SK-N-SH (cell line): Measurements from ENCODE around the gene ERICH6. TPM values are rescaled to one million over a fixed set of nuclear protein-coding genes. Genes with fewer than 3 reads are reported as not detected.

Experiments
- CTCF ChIA-PET: fragments of 300-600, 350-600 bp; formaldehyde crosslinking; extraction: SDS; loops from one replicate; lab custom pipeline; 2021; lab: Yijun Ruan, JAX
- POLR2A ChIA-PET: fragments of 350-600 bp; sonication (Branson Sonifier 250); formaldehyde crosslinking; extraction: SDS; loops from one replicate; lab custom pipeline; 2020; ENCODE audit warnings: antibody characterized with exemption, inconsistent platforms; lab: Yijun Ruan, JAX
- DNase-seq: peaks from one replicate; pipeline ENCODE4 v3.0.0; 2012
- H2AFZ ChIP-seq: fragments of 200-600 bp; sonication (generic); 2 replicates; pipeline ENCODE4 v1.8.1; 2016; ENCODE audit warnings: antibody characterized with exemption, mild to moderate bottlenecking, low read depth
- H3F3A ChIP-seq: fragments of 200-600 bp; sonication (generic); replicated peaks from 2 replicates; pipeline ENCODE3; 2016; ENCODE audit warnings: antibody characterized with exemption, mild to moderate bottlenecking; ENCODE audit not compliant: insufficient read depth
- H3K27ac ChIP-seq, 2 experiments: fragments of 200-500 bp in 1 of 2; fragments of 200-600 bp in 1 of 2; sonication (Bioruptor generic) in 1 of 2; sonication (generic), shearing (Covaris generic) in 1 of 2; 2 replicates each; pipeline versions ENCODE4 v1.5.1 to v1.6.1; 2014 to 2016; ENCODE audit warnings: low read depth in 2 of 2, inconsistent platforms in 1 of 2, low read length in 1 of 2, mild to moderate bottlenecking in 1 of 2, mixed read lengths in 1 of 2
- H3K27me3 ChIP-seq: fragments of 200-600 bp; sonication (generic), shearing (Covaris generic); 2 replicates; pipeline ENCODE4 v1.6.1; 2016; ENCODE audit warnings: mixed run types; ENCODE audit not compliant: insufficient read depth
- H3K36me3 ChIP-seq, 2 experiments: fragments of 200-500 bp in 1 of 2; fragments of 200-600 bp in 1 of 2; sonication (Bioruptor generic) in 1 of 2; sonication (generic) in 1 of 2; replicated peaks in 1 of 2; 2 replicates each; pipeline versions ENCODE3 to v1.5.1; 2014 to 2016; ENCODE audit warnings: low read length in 1 of 2, mild to moderate bottlenecking in 1 of 2; ENCODE audit not compliant: insufficient read depth in 2 of 2, control insufficient read depth in 1 of 2
- H3K4me1 ChIP-seq, 2 experiments: fragments of 200-500 bp in 1 of 2; fragments of 200-600 bp in 1 of 2; sonication (Bioruptor generic) in 1 of 2; sonication (generic), shearing (Covaris generic) in 1 of 2; 2 replicates each; pipeline versions ENCODE4 v1.5.1 to v1.6.1; 2014 to 2016; ENCODE audit warnings: low read depth in 1 of 2, low read length in 1 of 2, mixed run types in 1 of 2; ENCODE audit not compliant: insufficient read depth in 2 of 2, control insufficient read depth in 1 of 2
- H3K4me2 ChIP-seq: fragments of 200-600 bp; sonication (generic), shearing (Covaris generic); 2 replicates; pipeline ENCODE4 v1.6.1; 2017; ENCODE audit warnings: mixed run types
- H3K4me3 ChIP-seq, 2 experiments: fragments of 200-500 bp in 1 of 2; fragments of 200-600 bp in 1 of 2; sonication (Bioruptor generic) in 1 of 2; sonication (generic), shearing (Covaris generic) in 1 of 2; 2 replicates each; pipeline versions ENCODE4 v1.5.1 to v1.8.1; 2014 to 2016; ENCODE audit warnings: low read depth in 2 of 2, inconsistent platforms in 1 of 2, low read length in 1 of 2, mild to moderate bottlenecking in 1 of 2, mixed read lengths in 1 of 2, moderate library complexity in 1 of 2
- H3K79me2 ChIP-seq: fragments of 200-600 bp; sonication (generic); 2 replicates; pipeline ENCODE4 v1.8.1; 2017; ENCODE audit warnings: mild to moderate bottlenecking; ENCODE audit not compliant: insufficient read depth
- H3K9ac ChIP-seq: fragments of 200-600 bp; sonication (generic); 2 replicates; pipeline ENCODE4 v1.6.1; 2017; ENCODE audit warnings: mixed run types
- H3K9me2 ChIP-seq: fragments of 200-600 bp; sonication (generic); 2 replicates; pipeline ENCODE4 v1.6.1; 2017; ENCODE audit warnings: mixed run types
- H3K9me3 ChIP-seq: fragments of 200-600 bp; sonication (generic); 2 replicates; pipeline ENCODE4 v1.6.1; 2017; ENCODE audit warnings: mixed run types, mild to moderate bottlenecking, moderate library complexity
- H4K20me1 ChIP-seq: fragments of 200-600 bp; sonication (generic); 2 replicates; pipeline ENCODE4 v1.6.1; 2017; ENCODE audit warnings: mild to moderate bottlenecking, mixed run types; ENCODE audit not compliant: insufficient read depth
- CHD2 ChIP-seq: fragments of 150-350 bp; IDR thresholded peaks from 2 replicates; pipeline ENCODE4 v1.6.1; 2018; ENCODE audit warnings: low read length; ENCODE audit not compliant: partially characterized antibody
- ELF1 ChIP-seq: IDR thresholded peaks from 2 replicates; pipeline ENCODE4 v1.4.0; 2012
- EP300 ChIP-seq, 2 experiments: IDR thresholded peaks; 2 replicates each; pipeline versions ENCODE4 v1.4.0 to v1.6.1; 2012; ENCODE audit warnings: borderline replicate concordance in 1 of 2, low read depth in 1 of 2, low read length in 1 of 2
- FOXJ3 ChIP-seq: sonication (generic); formaldehyde crosslinking; IDR thresholded peaks from 2 replicates; pipeline ENCODE4 v1.5.1; 2020; ENCODE audit warnings: mild to moderate bottlenecking, missing genetic modification reagents
- FOXM1 ChIP-seq: IDR thresholded peaks from 2 replicates; pipeline ENCODE4 v1.4.0; 2012; ENCODE audit warnings: low read depth, mild to moderate bottlenecking
- GABPA ChIP-seq: IDR thresholded peaks from 2 replicates; pipeline ENCODE4 v1.4.0; 2012; ENCODE audit warnings: low read depth, mild to moderate bottlenecking
- GATA2 ChIP-seq: sonication (generic); formaldehyde crosslinking; IDR thresholded peaks from 2 replicates; pipeline ENCODE4 v1.5.0; 2020; ENCODE audit warnings: mild to moderate bottlenecking, missing genetic modification reagents
- MEF2A ChIP-seq: IDR thresholded peaks from 2 replicates; pipeline ENCODE4 v1.4.0; 2012; ENCODE audit warnings: low read depth, borderline replicate concordance
- MXI1 ChIP-seq: IDR thresholded peaks from 2 replicates; pipeline ENCODE4 v1.6.1; 2012; ENCODE audit warnings: mild to moderate bottlenecking, low read depth, low read length, improper control_type of control experiment
- NRF1 ChIP-seq: IDR thresholded peaks from 2 replicates; pipeline ENCODE4 v1.6.1; 2012; ENCODE audit warnings: low read depth, mild to moderate bottlenecking, low read length
- POLR2AphosphoS5 ChIP-seq: IDR thresholded peaks from 2 replicates; pipeline ENCODE4 v1.6.1; 2012; ENCODE audit warnings: low read depth, low read length
- RAD21 ChIP-seq: IDR thresholded peaks from 2 replicates; pipeline ENCODE4 v1.6.1; 2012; ENCODE audit warnings: mild to moderate bottlenecking, low read length
- RCOR1 ChIP-seq: fragments of 150-350 bp; IDR thresholded peaks from 2 replicates; pipeline ENCODE4 v1.6.1; 2017; ENCODE audit warnings: antibody characterized with exemption, low read length
- RFX5 ChIP-seq: IDR thresholded peaks from 2 replicates; pipeline ENCODE4 v1.6.1; 2012; ENCODE audit warnings: mild to moderate bottlenecking, improper control_type of control experiment, low read length
- SIN3A ChIP-seq: IDR thresholded peaks from 2 replicates; pipeline ENCODE4 v1.6.1; 2012; ENCODE audit warnings: low read depth, mild to moderate bottlenecking, low read length, moderate library complexity, borderline replicate concordance
- TEAD4 ChIP-seq: IDR thresholded peaks from 2 replicates; pipeline ENCODE4 v1.4.0; 2012; ENCODE audit warnings: mild to moderate bottlenecking, borderline replicate concordance; ENCODE audit not compliant: insufficient read depth
- YY1 ChIP-seq: IDR thresholded peaks from 2 replicates; pipeline ENCODE4 v1.4.0; 2012; ENCODE audit warnings: low read depth, mild to moderate bottlenecking
- WGBS: methylation state at CpG from one replicate; pipeline ENCODE4 v1.1.6; 2017; ENCODE audit warnings: low lambda C conversion rate; 5-methylcytosine and 5-hydroxymethylcytosine counted together
- polyA plus RNA-seq, 3 experiments: library from polyadenylated mRNA; depleted of rRNA; stranded (reverse); fragments of >200 nt; gene quantifications; 2 replicates each; pipeline ENCODE4 v1.2.3, GENCODE V29; 2012
- TF ChIP-seq, protein P1 (sequence below): IDR thresholded peaks from 2 replicates; pipeline ENCODE4 v1.4.0; 2012; ENCODE audit warnings: low read depth
- TF ChIP-seq, protein P2 (sequence below): IDR thresholded peaks from 2 replicates; pipeline ENCODE4 v1.4.0; 2012; ENCODE audit warnings: low read depth, borderline replicate concordance
- TF ChIP-seq, protein P3 (sequence below): fragments of 150-350 bp; IDR thresholded peaks from 2 replicates; pipeline ENCODE4 v1.6.1; 2016; ENCODE audit warnings: mild to moderate bottlenecking, low read depth, low read length
- TF ChIP-seq, protein P4 (sequence below): IDR thresholded peaks from 2 replicates; pipeline ENCODE4 v1.4.0; 2012; ENCODE audit warnings: low read depth, borderline replicate concordance

ERICH6 gene
- polyA plus RNA-seq, 1 of the 3 experiments (the other 2 are of a cell fraction) = 0.08 TPM

DNA sequence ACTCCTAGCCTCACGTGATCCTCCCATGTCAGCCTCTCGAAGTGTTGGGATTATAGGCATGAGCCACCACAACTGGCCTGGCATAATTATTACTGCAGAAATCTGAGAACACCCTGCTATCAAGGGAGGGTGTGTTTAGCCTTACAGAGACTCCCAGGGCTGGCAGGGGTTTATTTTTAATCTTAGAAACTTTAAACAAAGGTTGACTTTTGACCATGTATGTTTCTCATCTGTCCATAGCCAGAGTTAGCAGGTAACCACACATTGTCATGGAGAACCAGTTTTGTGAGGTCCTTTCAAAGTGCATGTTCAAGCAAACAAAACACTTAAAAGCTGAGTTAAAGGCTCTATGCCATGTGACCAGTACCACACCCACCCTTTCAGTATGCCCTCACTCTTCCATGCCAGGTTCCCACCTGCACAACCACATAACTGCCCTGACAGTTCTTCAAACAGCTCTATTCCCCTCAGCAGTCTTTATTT lies 48.1 kb upstream of the ERICH6 start:
- H4K20me1 ChIP-seq = peaks cover 28% of the 10 kb centered on the region
- POLR2A ChIA-PET = interaction anchor here (2.5 kb wide), 1 partner anchor 10 kb away, joined by 6 read pairs; no protein-coding TSS in a partner anchor
- WGBS = 96% methylated on average over 2 of the region's 2 CpGs

DNA sequence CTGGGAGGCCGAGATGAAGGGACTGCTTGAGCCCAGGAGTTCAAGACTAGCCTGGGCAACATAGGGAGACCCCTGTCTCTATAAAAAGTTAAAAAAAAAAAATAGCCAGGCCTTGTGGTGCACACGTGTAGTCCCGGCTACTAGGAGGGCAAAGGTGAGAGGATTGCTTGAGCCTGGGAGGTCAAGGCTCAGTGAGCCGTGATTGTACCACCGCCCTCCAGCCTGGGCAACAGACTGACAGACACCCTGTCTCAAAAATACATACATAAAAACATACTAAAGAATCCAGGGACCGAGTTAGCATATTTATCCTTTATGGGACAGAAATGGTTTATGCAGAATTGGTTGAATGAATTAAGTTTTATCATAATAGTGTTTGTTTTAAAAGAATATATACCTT lies 45.5 kb upstream of the ERICH6 start:
- H3K4me3 ChIP-seq = no peak overlapping the region
- no peaks in the 10 kb centered on the region for H3K9me3 ChIP-seq
- H4K20me1 ChIP-seq = peaks cover 31% of the 10 kb centered on the region
- H3K9ac ChIP-seq = no peak overlapping the region
- H3K79me2 ChIP-seq = peaks cover 98% of the 10 kb centered on the region
- WGBS = 91% methylated on average over 6 of the region's 6 CpGs
- no peak for TF ChIP-seq MEF2A
- TF ChIP-seq, protein P1, sequence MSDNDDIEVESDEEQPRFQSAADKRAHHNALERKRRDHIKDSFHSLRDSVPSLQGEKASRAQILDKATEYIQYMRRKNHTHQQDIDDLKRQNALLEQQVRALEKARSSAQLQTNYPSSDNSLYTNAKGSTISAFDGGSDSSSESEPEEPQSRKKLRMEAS = no peak
- no peak for TF ChIP-seq CHD2
- H2AFZ ChIP-seq = no peak overlapping the region
- DNase-seq = no peak
- no peaks in the 10 kb centered on the region for H3K27me3 ChIP-seq
- H3K4me1 ChIP-seq = peaks cover 2 to 25% of the 10 kb centered on the region in 2 experiments; a peak in 2 of 4 replicates
- H3F3A ChIP-seq = no peaks in the 10 kb centered on the region
- H3K4me2 ChIP-seq = no peak overlapping the region
- ChIA-PET POLR2A (no interaction called here), CTCF (interaction anchor here (1.0 kb wide), 1 partner anchor 38 kb away, joined by 4 read pairs; no protein-coding TSS in a partner anchor)
- no peaks in the 10 kb centered on the region for H3K9me2 ChIP-seq
- H3K36me3 ChIP-seq = no peaks in the 10 kb centered on the region
- no peak overlapping the region for H3K27ac ChIP-seq

More for the DNA sequence above, 48.1 kb upstream of the ERICH6 start:
- H3K9me2 ChIP-seq = no peaks in the 10 kb centered on the region
- no peaks in the 10 kb centered on the region for H3F3A ChIP-seq
- peaks cover 95% of the 10 kb centered on the region for H3K79me2 ChIP-seq
- no peak overlapping the region for H3K9ac ChIP-seq
- H3K9me3 ChIP-seq = no peaks in the 10 kb centered on the region
- H3K27me3 ChIP-seq = no peaks in the 10 kb centered on the region
- CTCF ChIA-PET = interaction anchor here (1.0 to 1.1 kb wide), 2 partner anchors 31 to 36 kb away, joined by 4 read pairs; no protein-coding TSS in a partner anchor
- H3K27ac ChIP-seq = no peak overlapping the region
- peaks cover 2 to 15% of the 10 kb centered on the region in 2 experiments; a peak in 2 of 4 replicates for H3K4me1 ChIP-seq
- no peak overlapping the region for H3K4me2 ChIP-seq
- H2AFZ ChIP-seq = no peak overlapping the region
- no peak overlapping the region for H3K4me3 ChIP-seq
- DNase-seq = no peak
- H3K36me3 ChIP-seq = peaks cover 0 to 4% of the 10 kb centered on the region in 2 experiments
- TF ChIP-seq FOXJ3 = no peak
- TF ChIP-seq SIN3A = no peak
- TF ChIP-seq YY1 = no peak
- TF ChIP-seq, protein P2, sequence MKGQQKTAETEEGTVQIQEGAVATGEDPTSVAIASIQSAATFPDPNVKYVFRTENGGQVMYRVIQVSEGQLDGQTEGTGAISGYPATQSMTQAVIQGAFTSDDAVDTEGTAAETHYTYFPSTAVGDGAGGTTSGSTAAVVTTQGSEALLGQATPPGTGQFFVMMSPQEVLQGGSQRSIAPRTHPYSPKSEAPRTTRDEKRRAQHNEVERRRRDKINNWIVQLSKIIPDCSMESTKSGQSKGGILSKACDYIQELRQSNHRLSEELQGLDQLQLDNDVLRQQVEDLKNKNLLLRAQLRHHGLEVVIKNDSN = no peak
- no peak for TF ChIP-seq RFX5
- no peak for TF ChIP-seq EP300 (IDR thresholded peaks at IDR 0.05; ENCODE audit: borderline replicate concordance in 1 of 2, low read depth in 1 of 2, low read length in 1 of 2)
- no peak for TF ChIP-seq RCOR1
- TF ChIP-seq RAD21 = no peak
- no peak for TF ChIP-seq MEF2A
- TF ChIP-seq NRF1 = no peak
- TF ChIP-seq, protein P3, sequence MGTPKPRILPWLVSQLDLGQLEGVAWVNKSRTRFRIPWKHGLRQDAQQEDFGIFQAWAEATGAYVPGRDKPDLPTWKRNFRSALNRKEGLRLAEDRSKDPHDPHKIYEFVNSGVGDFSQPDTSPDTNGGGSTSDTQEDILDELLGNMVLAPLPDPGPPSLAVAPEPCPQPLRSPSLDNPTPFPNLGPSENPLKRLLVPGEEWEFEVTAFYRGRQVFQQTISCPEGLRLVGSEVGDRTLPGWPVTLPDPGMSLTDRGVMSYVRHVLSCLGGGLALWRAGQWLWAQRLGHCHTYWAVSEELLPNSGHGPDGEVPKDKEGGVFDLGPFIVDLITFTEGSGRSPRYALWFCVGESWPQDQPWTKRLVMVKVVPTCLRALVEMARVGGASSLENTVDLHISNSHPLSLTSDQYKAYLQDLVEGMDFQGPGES = no peak
- TF ChIP-seq POLR2AphosphoS5 = no peak
- TF ChIP-seq CHD2 = no peak
- TF ChIP-seq FOXM1 = no peak
- TF ChIP-seq GABPA = no peak
- TF ChIP-seq GATA2 (CRISPR knock-in tag) = no peak
- TF ChIP-seq TEAD4 = no peak
- TF ChIP-seq MXI1 = no peak
- TF ChIP-seq, protein P4, sequence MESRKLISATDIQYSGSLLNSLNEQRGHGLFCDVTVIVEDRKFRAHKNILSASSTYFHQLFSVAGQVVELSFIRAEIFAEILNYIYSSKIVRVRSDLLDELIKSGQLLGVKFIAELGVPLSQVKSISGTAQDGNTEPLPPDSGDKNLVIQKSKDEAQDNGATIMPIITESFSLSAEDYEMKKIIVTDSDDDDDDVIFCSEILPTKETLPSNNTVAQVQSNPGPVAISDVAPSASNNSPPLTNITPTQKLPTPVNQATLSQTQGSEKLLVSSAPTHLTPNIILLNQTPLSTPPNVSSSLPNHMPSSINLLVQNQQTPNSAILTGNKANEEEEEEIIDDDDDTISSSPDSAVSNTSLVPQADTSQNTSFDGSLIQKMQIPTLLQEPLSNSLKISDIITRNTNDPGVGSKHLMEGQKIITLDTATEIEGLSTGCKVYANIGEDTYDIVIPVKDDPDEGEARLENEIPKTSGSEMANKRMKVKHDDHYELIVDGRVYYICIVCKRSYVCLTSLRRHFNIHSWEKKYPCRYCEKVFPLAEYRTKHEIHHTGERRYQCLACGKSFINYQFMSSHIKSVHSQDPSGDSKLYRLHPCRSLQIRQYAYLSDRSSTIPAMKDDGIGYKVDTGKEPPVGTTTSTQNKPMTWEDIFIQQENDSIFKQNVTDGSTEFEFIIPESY = no peak
- no peak for TF ChIP-seq ELF1
